Fibroblast of the aortic adventitia (primary cell): ENCODE data around the gene RBM10. TPM values are rescaled to one million over a fixed set of nuclear protein-coding genes. Genes with fewer than 3 reads are reported as not detected.

Source experiments
- DNase-seq: peaks from one replicate; pipeline ENCODE4 v3.0.0-alpha.2; 2010; ENCODE audit warnings: low read depth
- H3K4me3 ChIP-seq: 2 replicates; pipeline ENCODE4 v1.5.1; 2011; ENCODE audit warnings: low read depth, mild to moderate bottlenecking, control low read depth, low read length, moderate library complexity
- CTCF ChIP-seq: IDR thresholded peaks from 2 replicates; pipeline ENCODE4 v1.5.1; 2011; ENCODE audit warnings: mild to moderate bottlenecking, low read length, control low read depth, inconsistent platforms; ENCODE audit not compliant: insufficient read depth
- small RNA-seq: library from RNA; depleted of rRNA; stranded (forward); fragments of <200 nt; gene quantifications from one replicate; pipeline ENCODE3, GENCODE V24; 2012
- total RNA-seq: library from RNA; depleted of rRNA; stranded (reverse); fragments of >200 nt; gene quantifications from 2 replicates; pipeline ENCODE4 v1.2.3, GENCODE V29; 2012; ENCODE audit warnings: low replicate concordance

RBM10 gene
- total RNA-seq, 1 donor = 37.9 TPM

- peak overlapping the region; percentile 76 for H3K4me3 ChIP-seq
Measured at GRCh38 chrX:47232197-47232802, 87.3 kb downstream of the RBM10 start.

GRCh38 chrX:47232803-47233332 lies 87.8 kb downstream of the RBM10 start, which contains the start of gene USP11:
TSS of gene USP11 (plus strand) at chrX:47233009. CDS start at chrX:47233044, 35 bp downstream.
- H3K4me3 ChIP-seq = peak within 1 kb of the TSS; percentile 76
- no peak for TF ChIP-seq CTCF
- DNase-seq = peak; percentile 50

More at GRCh38 chrX:47232197-47232802, 87.3 kb downstream of the RBM10 start:
- DNase-seq = no peak
- TF ChIP-seq CTCF = no peak

GRCh38 chrX:47233333-47234113 lies 88.5 kb downstream of the RBM10 start:
- TF ChIP-seq CTCF = no peak
- H3K4me3 ChIP-seq = peak overlapping the region; percentile 76
- peak; percentile 95 for DNase-seq

- no peak for DNase-seq
- H3K4me3 ChIP-seq = peak overlapping the region; percentile 76
- TF ChIP-seq CTCF = no peak
Measured at GRCh38 chrX:47234583-47234982, 89.6 kb downstream of the RBM10 start.

GRCh38 chrX:47235691-47236103 lies 90.7 kb downstream of the RBM10 start:
- DNase-seq = no peak
- no peak overlapping the region for H3K4me3 ChIP-seq
- TF ChIP-seq CTCF = no peak

Small RNA genes within 50 kb of the gene (small RNA-seq; reads per million reads assigned to genes)
- gene RNU12-2P = not detected

Other genes starting within 250 kb of the RBM10 start
- gene JADE3, start 232.8 kb upstream of the RBM10 start, total RNA-seq = 3.9 and 5.9 TPM in 2 replicates
- gene RGN, start 66.8 kb upstream of the RBM10 start, total RNA-seq = 2.4 and 7.0 TPM in 2 replicates
- 45.5 and 94.4 TPM in 2 replicates for gene NDUFB11, start 519 bp upstream of the RBM10 start, total RNA-seq
- 93.3 and 214 TPM in 2 replicates for gene UBA1, start 48.6 kb downstream of the RBM10 start, total RNA-seq
- gene CDK16, start 73.5 kb downstream of the RBM10 start, total RNA-seq = 25.3 and 91.6 TPM in 2 replicates
- gene USP11, start 87.8 kb downstream of the RBM10 start, total RNA-seq = 11.0 and 41.8 TPM in 2 replicates
- gene ZNF157, start 225.4 kb downstream of the RBM10 start, total RNA-seq = 1.3 TPM in 1 of 2 replicates, not detected in the other